Sigmoid colon (tissue), 7 donors: ENCODE data around the gene KLHL29. TPM values are rescaled to one million over a fixed set of nuclear protein-coding genes. Genes with fewer than 3 reads are reported as not detected.

Experiments used
- DNase-seq: peaks from one replicate; pipeline ENCODE4 v3.0.0-alpha.2; 2019
- H3K27ac ChIP-seq, 4 donors: fragments of 200-600 bp; sonication (generic); one replicate each; pipeline ENCODE4 v1.5.1; 2016 to 2019; ENCODE audit warnings: mild to moderate bottlenecking in 1 of 4
- H3K27me3 ChIP-seq, 3 donors: fragments of 200-600 bp; sonication (generic); one replicate each; pipeline ENCODE4 v1.5.1; 2019; ENCODE audit warnings: mild to moderate bottlenecking in 1 of 3
- H3K36me3 ChIP-seq, 4 donors: fragments of 200-600 bp; sonication (generic); one replicate each; pipeline ENCODE4 v1.5.1; 2016 to 2019
- H3K4me1 ChIP-seq, 4 donors: fragments of 200-600 bp; sonication (generic); one replicate each; pipeline ENCODE4 v1.5.1; 2017 to 2019
- H3K4me3 ChIP-seq, 4 donors: fragments of 200-600 bp; sonication (generic); one replicate each; pipeline ENCODE4 v1.5.1; 2017 to 2019; ENCODE audit warnings: mild to moderate bottlenecking in 2 of 4, moderate library complexity in 1 of 4
- H3K9me3 ChIP-seq, 4 donors: fragments of 200-600 bp in 3 of 4; sonication (generic) in 3 of 4; one replicate each; pipeline versions ENCODE4 v1.5.1 to v1.6.1; 2013 to 2019
- CTCF ChIP-seq, 4 experiments: fragments of 450-650 bp in 3 of 4; fragments of 200-600 bp in 1 of 4; IDR thresholded peaks; one replicate each; pipeline ENCODE4 v1.5.1; 2016 to 2019; ENCODE audit warnings: antibody characterized with exemption in 4 of 4, mild to moderate bottlenecking in 3 of 4, moderate library complexity in 2 of 4
- EP300 ChIP-seq, 4 donors: sonication (generic); formaldehyde crosslinking; IDR thresholded peaks; one replicate each; pipeline ENCODE4 v1.6.1; 2017; ENCODE audit warnings: antibody characterized with exemption in 4 of 4
- POLR2A ChIP-seq, 2 donors: fragments of 450-650 bp; IDR thresholded peaks; one replicate each; pipeline ENCODE4 v1.6.1; 2016; ENCODE audit warnings: antibody characterized with exemption in 2 of 2, mild to moderate bottlenecking in 2 of 2, moderate library complexity in 2 of 2
- POLR2AphosphoS5 ChIP-seq, 4 donors: sonication (generic); formaldehyde crosslinking; IDR thresholded peaks; one replicate each; pipeline ENCODE4 v1.6.1; 2017; ENCODE audit warnings: antibody characterized with exemption in 4 of 4
- WGBS, 2 donors: extraction: QIAGEN DNeasy Blood & Tissue Kit; methylation state at CpG; one replicate each; pipeline ENCODE4 v1.1.7; 2013; 5-methylcytosine and 5-hydroxymethylcytosine counted together
- intact Hi-C: fragments of 100-400 bp; cut with DNase I; formaldehyde crosslinking; loops from one replicate; pipeline ENCODE4 v1.15.1; 2023
- polyA plus RNA-seq, 3 donors: library from polyadenylated mRNA; stranded (reverse); fragments of 200-250 nt; gene quantifications; one replicate each; pipeline ENCODE4 v1.2.3, GENCODE V29; 2013
- total RNA-seq, 4 donors: library from RNA; depleted of rRNA; stranded (reverse); fragments of >200 nt; gene quantifications; one replicate each; pipeline ENCODE4 v1.1.0, GENCODE V29; 2016
- donor health status: healthy with polysubstance abuse.
- donor health status: Bipolar disorder and iron deficiency.
- donor health status: healthy.

Gene KLHL29
- total and polyA plus RNA-seq, 7 donors = 0.46 to 25.5 (median 6.3) TPM

GRCh38 chr2:23486684-23487075 is 101.7 kb downstream of the KLHL29 start:
- intact Hi-C loops = no loop called here
- no peaks in the 10 kb centered on the region for H3K9me3 ChIP-seq
- no peak overlapping the region for H3K4me3 ChIP-seq
- DNase-seq = no peak
- WGBS, 2 donors = 71 to 82% methylated on average over 5 of the region's 5 CpGs
- H3K27me3 ChIP-seq = no peaks in the 10 kb centered on the region
- peaks cover 0 to 27% (median 11%) of the 10 kb centered on the region in 4 donors for H3K4me1 ChIP-seq
- no peaks in the 10 kb centered on the region for H3K36me3 ChIP-seq
- no peak overlapping the region for H3K27ac ChIP-seq
- TF ChIP-seq POLR2AphosphoS5 (IDR thresholded peaks at IDR 0.05) = no peak
- TF ChIP-seq POLR2A (IDR thresholded peaks at IDR 0.05) = no peak
- no peak for TF ChIP-seq CTCF (IDR thresholded peaks at IDR 0.05)
- TF ChIP-seq EP300 (IDR thresholded peaks at IDR 0.05) = no peak

- no peaks in the 10 kb centered on the region for H3K27me3 ChIP-seq
- H3K27ac ChIP-seq = no peak overlapping the region
- peaks cover 0 to 21% (median 7%) of the 10 kb centered on the region in 4 donors for H3K4me1 ChIP-seq
- no peaks in the 10 kb centered on the region for H3K36me3 ChIP-seq
- DNase-seq = no peak
- H3K9me3 ChIP-seq = no peaks in the 10 kb centered on the region
- intact Hi-C loops = no loop called here
- no peak for TF ChIP-seq EP300 (IDR thresholded peaks at IDR 0.05)
- no peak for TF ChIP-seq POLR2A (IDR thresholded peaks at IDR 0.05)
- no peak for TF ChIP-seq CTCF (IDR thresholded peaks at IDR 0.05)
- TF ChIP-seq POLR2AphosphoS5 (IDR thresholded peaks at IDR 0.05) = no peak
- 80 to 90% methylated on average over 14 of the region's 14 CpGs for WGBS, 2 donors
- no peak overlapping the region for H3K4me3 ChIP-seq
Observed at GRCh38 chr2:23487735-23488492, 102.9 kb downstream of the KLHL29 start.

- intact Hi-C loops = no loop called here
- 94 to 95% methylated on average over 4 of the region's 4 CpGs for WGBS, 2 donors
- TF ChIP-seq CTCF (IDR thresholded peaks at IDR 0.05) = no peak
- TF ChIP-seq EP300 (IDR thresholded peaks at IDR 0.05) = no peak
- no peak for TF ChIP-seq POLR2A (IDR thresholded peaks at IDR 0.05)
- TF ChIP-seq POLR2AphosphoS5 (IDR thresholded peaks at IDR 0.05) = no peak
- Histone ChIP-seq H3K27me3 (no peaks in the 10 kb centered on the region), H3K9me3 (no peaks in the 10 kb centered on the region), H3K4me3 (no peak overlapping the region), H3K27ac (no peak overlapping the region), H3K36me3 (no peaks in the 10 kb centered on the region), H3K4me1 (peaks cover 0 to 21% (median 7%) of the 10 kb centered on the region in 4 donors)
- no peak for DNase-seq
Observed at GRCh38 chr2:23488584-23488983, 103.6 kb downstream of the KLHL29 start.

- DNase-seq = no peak
- Histone ChIP-seq H3K27me3 (no peaks in the 10 kb centered on the region), H3K4me1 (peaks cover 0 to 21% (median 7%) of the 10 kb centered on the region in 4 donors), H3K36me3 (no peaks in the 10 kb centered on the region), H3K9me3 (no peaks in the 10 kb centered on the region), H3K27ac (no peak overlapping the region), H3K4me3 (no peak overlapping the region)
- TF ChIP-seq EP300 (IDR thresholded peaks at IDR 0.05) = no peak
- TF ChIP-seq CTCF (IDR thresholded peaks at IDR 0.05) = no peak
- TF ChIP-seq POLR2A (IDR thresholded peaks at IDR 0.05) = no peak
- TF ChIP-seq POLR2AphosphoS5 (IDR thresholded peaks at IDR 0.05) = no peak
- 72 to 84% methylated on average over 19 of the region's 19 CpGs for WGBS, 2 donors
- intact Hi-C loops = no loop called here
Observed at GRCh38 chr2:23489471-23490322, 104.7 kb downstream of the KLHL29 start.
